HepG2 (cell line): Measurements from ENCODE around the gene STX12. TPM values are rescaled to one million over a fixed set of nuclear protein-coding genes. Genes with fewer than 3 reads are reported as not detected.

Experiments used
- CREM ChIP-seq, 2 experiments: sonication (generic) in 1 of 2; formaldehyde crosslinking in 1 of 2; IDR thresholded peaks; 2 replicates each; pipeline versions ENCODE4 v1.4.0 to v1.6.1; 2016 to 2020; ENCODE audit warnings: antibody characterized with exemption in 1 of 2, mild to moderate bottlenecking in 1 of 2, missing genetic modification reagents in 1 of 2
- DNMT3B ChIP-seq: conservative IDR thresholded peaks from 2 replicates; pipeline ENCODE4 v1.6.1; 2016; ENCODE audit warnings: missing biosample characterization, control low read depth
- FOXP1 ChIP-seq, 2 experiments: fragments of 450-650 bp in 1 of 2; IDR thresholded peaks; 2 replicates each; pipeline ENCODE4 v1.6.1; 2017 to 2018; ENCODE audit warnings: antibody characterized with exemption in 1 of 2
- KLF15 ChIP-seq: sonication (generic); formaldehyde crosslinking; IDR thresholded peaks from 2 replicates; pipeline ENCODE4 v1.8.1; 2023; ENCODE audit warnings: borderline replicate concordance, mild to moderate bottlenecking, inconsistent platforms, missing genetic modification reagents, mixed read lengths
- MEF2D ChIP-seq: sonication (generic); formaldehyde crosslinking; IDR thresholded peaks from 2 replicates; pipeline ENCODE4 v1.5.1; 2020; ENCODE audit warnings: mild to moderate bottlenecking, missing genetic modification reagents
- NCOA2 ChIP-seq: sonication (generic); formaldehyde crosslinking; IDR thresholded peaks from 2 replicates; pipeline ENCODE4 v1.8.0; 2022; ENCODE audit warnings: inconsistent platforms
- PRMT3 ChIP-seq: sonication (generic); formaldehyde crosslinking; IDR thresholded peaks from 2 replicates; pipeline ENCODE4 v1.8.1; 2022; ENCODE audit warnings: low read depth, mild to moderate bottlenecking, moderate library complexity, missing genetic modification reagents, borderline replicate concordance
- RXRB ChIP-seq: IDR thresholded peaks from 2 replicates; pipeline ENCODE4 v1.6.1; 2016; ENCODE audit warnings: borderline replicate concordance, missing genetic modification reagents, missing compliant biosample characterization
- TSC22D2 ChIP-seq: sonication (generic); formaldehyde crosslinking; IDR thresholded peaks from 2 replicates; pipeline ENCODE4 v1.5.1; 2020; ENCODE audit warnings: missing genetic modification reagents, mild to moderate bottlenecking, borderline replicate concordance
- ZNF12 ChIP-seq: sonication (generic); formaldehyde crosslinking; IDR thresholded peaks from 2 replicates; pipeline ENCODE4 v1.5.0; 2020; ENCODE audit warnings: missing genetic modification reagents
- ZNF234 ChIP-seq: sonication (generic); formaldehyde crosslinking; conservative IDR thresholded peaks from 2 replicates; pipeline ENCODE4 v1.5.1; 2020; ENCODE audit warnings: mild to moderate bottlenecking, missing genetic modification reagents
- ZNF550 ChIP-seq: sonication (generic); formaldehyde crosslinking; IDR thresholded peaks from 2 replicates; pipeline ENCODE4 v1.4.0; 2020; ENCODE audit warnings: mild to moderate bottlenecking, missing genetic modification reagents, borderline replicate concordance
- ZNF652 ChIP-seq: IDR thresholded peaks from 2 replicates; pipeline ENCODE4 v1.6.1; 2016; ENCODE audit warnings: low read depth, borderline replicate concordance
- ZNF678 ChIP-seq: sonication (generic); formaldehyde crosslinking; IDR thresholded peaks from 2 replicates; pipeline ENCODE4 v1.4.0; 2020; ENCODE audit warnings: mild to moderate bottlenecking, missing genetic modification reagents
- ZNF709 ChIP-seq: sonication (generic); formaldehyde crosslinking; IDR thresholded peaks from 2 replicates; pipeline ENCODE4 v1.5.0; 2020; ENCODE audit warnings: mild to moderate bottlenecking, missing genetic modification reagents
- polyA plus RNA-seq, 8 experiments: library from polyadenylated mRNA; depleted of rRNA in 3 of 8; stranded (reverse) in 7 of 8; unstranded in 1 of 8; fragments of >200 nt; fragmentation: Illumina TruSeq in 4 of 8; extraction: Trizol in 4 of 8; gene quantifications; 2 replicates each; pipeline versions ENCODE4 v1.2.1 to v1.2.3, GENCODE V29; 2011 to 2016; ENCODE audit warnings: low read depth in 4 of 8, missing spikeins in 1 of 8, mixed read lengths in 1 of 8; ENCODE audit not compliant: insufficient read depth in 1 of 8
- total RNA-seq, 5 experiments: library from RNA; depleted of rRNA; stranded (reverse); fragments of >200 nt; fragmentation: Illumina TruSeq; extraction: Trizol; gene quantifications; 2 replicates each; pipeline ENCODE4 v1.2.3, GENCODE V29; 2016; ENCODE audit warnings: low read depth in 1 of 5
- TF ChIP-seq, protein P1 (sequence below): sonication (generic); formaldehyde crosslinking; conservative IDR thresholded peaks from 2 replicates; pipeline ENCODE4 v1.4.0; 2020; ENCODE audit warnings: mild to moderate bottlenecking, missing genetic modification reagents, moderate library complexity
- TF ChIP-seq, protein P2 (sequence below): IDR thresholded peaks from 2 replicates; pipeline ENCODE4 v1.6.1; 2016; ENCODE audit warnings: low read depth, borderline replicate concordance
- TF ChIP-seq, protein P3 (sequence below): sonication (generic); formaldehyde crosslinking; IDR thresholded peaks from 2 replicates; pipeline ENCODE4 v1.4.0; 2020; ENCODE audit warnings: missing genetic modification reagents, borderline replicate concordance

Gene STX12
- total and polyA plus RNA-seq, 2 of the 13 experiments (the other 11 are each of a cell fraction or from before 2014, with no cell fraction given) = 9.0 to 19.7 TPM

DNA sequence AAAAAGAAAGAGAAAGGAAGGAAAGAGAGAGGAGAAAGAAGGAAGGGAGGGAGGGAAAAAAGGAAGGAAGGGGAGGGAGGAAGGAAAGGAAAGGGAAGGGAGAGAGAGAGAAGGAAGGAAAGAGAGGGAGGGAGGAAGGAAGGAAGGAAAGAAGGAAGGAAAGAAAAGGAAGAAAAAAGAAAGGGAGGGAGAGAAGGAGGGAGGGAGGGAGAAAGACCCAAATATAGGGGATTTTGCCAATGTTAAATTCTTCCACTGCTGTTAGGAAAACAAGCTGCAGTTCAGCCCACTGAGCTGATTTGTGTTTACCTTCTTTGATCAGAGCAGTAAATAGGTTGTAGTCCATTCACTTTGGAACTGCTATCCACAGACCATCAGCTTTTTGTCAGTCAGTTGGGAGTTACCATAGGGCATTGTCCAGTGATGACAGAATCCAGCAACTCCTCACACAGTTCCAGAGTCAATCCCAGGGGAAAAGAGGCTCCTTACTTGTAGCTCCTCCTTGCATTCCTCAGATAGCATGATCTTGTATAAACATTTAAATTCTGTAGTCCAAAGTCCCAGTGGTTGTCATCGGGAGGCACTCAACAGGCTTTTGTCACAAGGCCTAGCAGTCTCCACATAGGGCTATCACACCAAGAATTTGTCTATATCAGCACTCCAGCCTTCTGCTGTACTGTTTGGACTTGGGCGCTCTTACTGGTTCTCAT lies 44.1 kb downstream of the STX12 start (continued):
- TF ChIP-seq ZNF234 (CRISPR knock-in tag) (no peak), RXRB (CRISPR knock-in tag) (peak; percentile 38; the same call in 1 of the 2 replicates), ZNF709 (CRISPR knock-in tag) (no peak), ZNF12 (CRISPR knock-in tag) (0 out of 2 replicates have a peak, but pooled peaks have one; percentile 20), DNMT3B (CRISPR knock-in tag) (no peak), FOXP1 (IDR thresholded peaks at IDR 0.05) (peak; percentile 96), FOXP1 (CRISPR knock-in tag; IDR thresholded peaks at IDR 0.05) (peak; percentile 95), CREM (IDR thresholded peaks at IDR 0.05) (peak; percentile 46; the same call in 1 of the 2 replicates), CREM (CRISPR knock-in tag; IDR thresholded peaks at IDR 0.05) (no peak), TSC22D2 (no peak), NCOA2 (CRISPR knock-in tag) (peak; percentile 41; the same call in 1 of the 2 replicates), KLF15 (CRISPR knock-in tag) (no peak), ZNF550 (no peak), ZNF678 (CRISPR knock-in tag) (no peak), PRMT3 (no peak), ZNF652 (no peak), MEF2D (no peak)
- TF ChIP-seq, protein P1, sequence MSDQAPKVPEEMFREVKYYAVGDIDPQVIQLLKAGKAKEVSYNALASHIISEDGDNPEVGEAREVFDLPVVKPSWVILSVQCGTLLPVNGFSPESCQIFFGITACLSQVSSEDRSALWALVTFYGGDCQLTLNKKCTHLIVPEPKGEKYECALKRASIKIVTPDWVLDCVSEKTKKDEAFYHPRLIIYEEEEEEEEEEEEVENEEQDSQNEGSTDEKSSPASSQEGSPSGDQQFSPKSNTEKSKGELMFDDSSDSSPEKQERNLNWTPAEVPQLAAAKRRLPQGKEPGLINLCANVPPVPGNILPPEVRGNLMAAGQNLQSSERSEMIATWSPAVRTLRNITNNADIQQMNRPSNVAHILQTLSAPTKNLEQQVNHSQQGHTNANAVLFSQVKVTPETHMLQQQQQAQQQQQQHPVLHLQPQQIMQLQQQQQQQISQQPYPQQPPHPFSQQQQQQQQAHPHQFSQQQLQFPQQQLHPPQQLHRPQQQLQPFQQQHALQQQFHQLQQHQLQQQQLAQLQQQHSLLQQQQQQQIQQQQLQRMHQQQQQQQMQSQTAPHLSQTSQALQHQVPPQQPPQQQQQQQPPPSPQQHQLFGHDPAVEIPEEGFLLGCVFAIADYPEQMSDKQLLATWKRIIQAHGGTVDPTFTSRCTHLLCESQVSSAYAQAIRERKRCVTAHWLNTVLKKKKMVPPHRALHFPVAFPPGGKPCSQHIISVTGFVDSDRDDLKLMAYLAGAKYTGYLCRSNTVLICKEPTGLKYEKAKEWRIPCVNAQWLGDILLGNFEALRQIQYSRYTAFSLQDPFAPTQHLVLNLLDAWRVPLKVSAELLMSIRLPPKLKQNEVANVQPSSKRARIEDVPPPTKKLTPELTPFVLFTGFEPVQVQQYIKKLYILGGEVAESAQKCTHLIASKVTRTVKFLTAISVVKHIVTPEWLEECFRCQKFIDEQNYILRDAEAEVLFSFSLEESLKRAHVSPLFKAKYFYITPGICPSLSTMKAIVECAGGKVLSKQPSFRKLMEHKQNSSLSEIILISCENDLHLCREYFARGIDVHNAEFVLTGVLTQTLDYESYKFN (CRISPR knock-in tag) = peak; percentile 91
- TF ChIP-seq, protein P2, sequence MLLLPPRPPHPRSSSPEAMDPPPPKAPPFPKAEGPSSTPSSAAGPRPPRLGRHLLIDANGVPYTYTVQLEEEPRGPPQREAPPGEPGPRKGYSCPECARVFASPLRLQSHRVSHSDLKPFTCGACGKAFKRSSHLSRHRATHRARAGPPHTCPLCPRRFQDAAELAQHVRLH (CRISPR knock-in tag) = no peak
- TF ChIP-seq, protein P3, sequence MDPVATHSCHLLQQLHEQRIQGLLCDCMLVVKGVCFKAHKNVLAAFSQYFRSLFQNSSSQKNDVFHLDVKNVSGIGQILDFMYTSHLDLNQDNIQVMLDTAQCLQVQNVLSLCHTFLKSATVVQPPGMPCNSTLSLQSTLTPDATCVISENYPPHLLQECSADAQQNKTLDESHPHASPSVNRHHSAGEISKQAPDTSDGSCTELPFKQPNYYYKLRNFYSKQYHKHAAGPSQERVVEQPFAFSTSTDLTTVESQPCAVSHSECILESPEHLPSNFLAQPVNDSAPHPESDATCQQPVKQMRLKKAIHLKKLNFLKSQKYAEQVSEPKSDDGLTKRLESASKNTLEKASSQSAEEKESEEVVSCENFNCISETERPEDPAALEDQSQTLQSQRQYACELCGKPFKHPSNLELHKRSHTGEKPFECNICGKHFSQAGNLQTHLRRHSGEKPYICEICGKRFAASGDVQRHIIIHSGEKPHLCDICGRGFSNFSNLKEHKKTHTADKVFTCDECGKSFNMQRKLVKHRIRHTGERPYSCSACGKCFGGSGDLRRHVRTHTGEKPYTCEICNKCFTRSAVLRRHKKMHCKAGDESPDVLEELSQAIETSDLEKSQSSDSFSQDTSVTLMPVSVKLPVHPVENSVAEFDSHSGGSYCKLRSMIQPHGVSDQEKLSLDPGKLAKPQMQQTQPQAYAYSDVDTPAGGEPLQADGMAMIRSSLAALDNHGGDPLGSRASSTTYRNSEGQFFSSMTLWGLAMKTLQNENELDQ (CRISPR knock-in tag) = no peak
